Hematopoietic multipotent progenitor cell treated with erythropoietin and hydrocortisone succinate and interleukin-3 and kit ligand, for 4 days (in vitro differentiated cells): ENCODE results near the gene RTL5.

ENCODE experiments used
- DNase-seq: peaks from one replicate; pipeline ENCODE4 v3.0.0-alpha.2; 2015

Gene RTL5

GRCh38 chrX:72128881-72129280 lies 2.8 kb downstream of the RTL5 start:
- DNase-seq: peak; percentile 50

DNA sequence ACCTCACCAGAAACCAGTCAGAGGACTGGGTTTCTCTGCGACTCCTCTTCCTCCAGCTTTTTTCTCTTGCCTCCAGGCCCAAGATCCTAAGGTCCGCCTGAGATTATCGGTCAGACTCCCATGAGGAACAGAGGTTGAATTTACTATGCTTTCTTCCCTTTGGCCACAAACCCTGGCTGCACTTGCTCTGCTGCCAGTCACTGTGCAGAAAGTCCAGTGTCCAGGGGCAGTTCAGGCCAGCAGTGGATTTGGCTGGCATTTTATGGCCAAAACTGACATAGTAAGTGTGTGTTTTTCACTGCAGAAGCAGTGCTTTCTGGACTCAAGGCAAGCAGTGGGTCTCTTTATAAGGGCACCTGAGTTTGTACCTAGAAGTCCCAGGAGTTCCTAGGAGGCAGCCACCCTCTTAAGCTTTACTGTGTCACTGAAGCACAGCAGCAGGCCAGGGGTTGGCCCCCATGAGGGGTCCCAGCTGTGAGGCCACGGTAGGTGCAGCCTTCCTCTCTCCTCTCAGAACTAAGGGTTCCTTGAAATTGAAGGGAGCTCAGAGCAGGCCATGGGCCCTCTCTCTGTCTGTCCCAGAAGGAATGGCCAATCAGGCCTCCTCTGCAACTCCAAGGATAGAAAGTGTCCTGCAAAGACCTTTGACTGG lies 3.4 kb downstream of the RTL5 start:
- no peak for DNase-seq

GRCh38 chrX:72127332-72127731 lies 4.4 kb downstream of the RTL5 start:
- DNase-seq: no peak

- DNase-seq: peak; percentile 86
These were observed 5.1 kb downstream of the RTL5 start for GRCh38 chrX:72126539-72127140.

GRCh38 chrX:72126048-72126415 lies 5.7 kb downstream of the RTL5 start:
- DNase-seq: no peak

GRCh38 chrX:72125331-72126047 lies 6.2 kb downstream of the RTL5 start:
- peak; percentile 29 for DNase-seq

GRCh38 chrX:72124540-72125201 lies 7.0 kb downstream of the RTL5 start:
- DNase-seq: no peak

DNA sequence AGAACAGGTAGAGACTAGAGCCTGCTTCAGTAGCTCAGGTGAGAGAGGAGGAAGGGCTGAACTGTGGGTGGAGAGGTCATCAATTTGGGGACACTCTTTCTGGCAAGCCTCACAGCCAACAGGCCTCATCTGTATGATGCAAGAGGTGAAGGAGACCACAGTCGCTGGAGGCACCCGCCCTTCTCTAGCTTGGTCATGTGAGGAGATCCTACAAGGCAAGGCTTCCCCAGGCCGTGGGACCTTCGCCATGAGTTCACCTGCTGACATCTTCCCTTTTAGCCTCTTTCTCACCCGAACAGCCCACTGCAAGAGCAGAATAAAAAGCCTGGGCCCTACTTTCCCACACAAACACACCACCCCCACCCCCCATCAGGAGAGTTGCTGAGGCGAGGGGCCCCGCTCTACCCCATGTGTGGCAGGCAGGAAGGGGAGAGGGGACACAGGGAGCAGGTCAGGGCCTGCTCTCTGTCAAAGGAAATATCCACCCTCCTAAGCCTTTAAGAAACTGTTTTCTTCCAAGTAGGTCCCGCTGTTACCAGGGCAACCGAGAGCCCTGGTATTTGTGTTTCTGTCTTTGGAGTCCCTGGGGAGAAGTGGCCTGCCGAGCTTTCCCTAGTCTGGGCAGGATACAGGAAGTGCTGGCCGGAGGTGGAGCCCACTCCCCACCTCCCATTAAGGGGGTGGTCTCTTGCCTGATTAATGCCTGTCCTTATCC lies 8.1 kb downstream of the RTL5 start:
- DNase-seq: peak; percentile 60

- DNase-seq: no peak
These were observed 8.9 kb downstream of the RTL5 start for GRCh38 chrX:72122621-72123337.

GRCh38 chrX:72121383-72121782 lies 10.3 kb downstream of the RTL5 start:
- DNase-seq: peak; percentile 88

- peak; percentile 21 for DNase-seq
These were observed 10.9 kb downstream of the RTL5 start for GRCh38 chrX:72120837-72121236.

DNA sequence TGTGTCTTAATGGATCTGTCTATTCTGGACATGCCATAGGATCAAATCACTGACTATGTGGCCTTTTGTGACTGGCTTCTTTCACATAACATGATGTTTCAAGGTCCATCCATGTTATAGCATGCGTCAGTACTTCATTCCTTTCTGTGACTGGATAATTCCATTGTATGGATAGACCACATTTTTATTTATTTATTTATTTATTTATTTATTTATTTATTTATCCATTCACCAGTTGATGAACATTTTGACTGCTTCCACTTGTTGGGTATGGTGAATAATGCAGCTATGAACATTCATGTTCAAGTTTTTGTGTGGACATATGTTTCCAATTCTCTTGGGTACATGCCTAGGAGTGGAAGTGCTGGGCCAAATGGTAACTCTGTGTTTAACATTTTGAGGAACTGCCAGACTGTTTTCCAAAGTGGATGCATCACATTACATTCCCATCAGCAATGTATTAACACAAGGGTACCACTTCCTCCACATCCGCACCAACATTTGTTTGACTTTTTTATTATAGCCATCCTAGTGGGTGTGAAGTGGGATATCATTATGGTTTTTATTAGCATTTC lies 14.0 kb downstream of the RTL5 start:
- no peak for DNase-seq

DNA sequence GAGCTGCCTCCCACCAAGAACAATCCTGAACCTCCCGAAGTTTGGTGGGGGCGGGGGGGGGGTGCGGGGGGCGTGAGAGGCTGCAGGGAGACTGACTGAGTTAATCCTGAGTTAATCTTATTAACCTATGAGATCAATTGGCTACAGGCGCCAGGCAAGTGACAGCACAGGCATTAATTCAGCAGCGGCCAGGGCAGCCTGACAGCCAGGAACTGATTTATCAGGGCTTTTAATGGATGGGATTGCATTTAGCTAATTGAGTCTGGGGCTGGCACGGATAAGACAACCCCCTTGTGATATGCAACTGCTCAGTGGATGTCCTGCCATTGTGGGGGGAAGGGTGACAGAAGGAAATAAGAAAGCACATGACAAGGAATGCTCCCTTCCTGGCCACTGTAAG lies 16.3 kb downstream of the RTL5 start:
- no peak for DNase-seq

DNA sequence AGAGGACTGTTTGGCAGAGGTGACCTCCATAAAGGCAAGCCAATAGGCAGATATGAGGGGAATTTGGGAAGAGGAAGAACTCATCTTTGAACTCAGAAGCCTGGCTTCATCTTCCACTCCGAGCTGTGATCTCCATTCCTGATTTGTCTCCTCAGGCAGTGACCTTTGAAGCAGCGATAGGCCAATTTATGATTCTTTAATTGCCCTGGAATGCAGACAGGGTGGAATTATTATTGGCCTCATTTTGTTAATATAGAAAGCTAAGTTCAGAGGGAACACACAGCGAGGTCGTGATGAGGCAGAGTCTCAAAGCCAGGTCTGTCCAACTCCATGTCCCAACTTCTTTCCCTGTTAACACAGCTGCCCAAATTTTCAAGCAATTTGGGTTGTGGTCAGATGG lies 16.9 kb downstream of the RTL5 start:
- DNase-seq: no peak

DNA sequence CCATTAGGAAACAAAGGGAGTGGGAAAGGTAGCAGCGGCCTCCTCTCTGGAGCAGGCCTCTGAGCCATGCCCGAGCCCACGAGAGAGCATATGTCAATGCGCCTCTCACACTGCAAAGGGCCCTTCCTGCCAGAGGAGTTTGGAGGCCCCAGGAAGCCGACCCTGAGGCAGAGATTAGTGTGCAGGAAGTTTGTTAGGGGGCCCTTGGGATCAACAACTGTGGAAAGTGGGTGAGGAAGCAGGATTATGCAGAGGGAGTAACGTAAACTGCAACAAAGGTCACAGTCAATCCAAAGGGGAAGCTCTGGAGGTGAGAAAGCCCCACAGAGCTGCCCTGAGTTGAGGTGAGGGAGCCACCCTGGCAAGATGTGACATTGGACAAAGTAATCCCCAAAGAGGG lies 17.4 kb downstream of the RTL5 start:
- no peak for DNase-seq

GRCh38 chrX:72113461-72113860 lies 18.3 kb downstream of the RTL5 start:
- DNase-seq: no peak

- DNase-seq: no peak
These were observed 20.6 kb downstream of the RTL5 start for GRCh38 chrX:72110876-72111708.

DNA sequence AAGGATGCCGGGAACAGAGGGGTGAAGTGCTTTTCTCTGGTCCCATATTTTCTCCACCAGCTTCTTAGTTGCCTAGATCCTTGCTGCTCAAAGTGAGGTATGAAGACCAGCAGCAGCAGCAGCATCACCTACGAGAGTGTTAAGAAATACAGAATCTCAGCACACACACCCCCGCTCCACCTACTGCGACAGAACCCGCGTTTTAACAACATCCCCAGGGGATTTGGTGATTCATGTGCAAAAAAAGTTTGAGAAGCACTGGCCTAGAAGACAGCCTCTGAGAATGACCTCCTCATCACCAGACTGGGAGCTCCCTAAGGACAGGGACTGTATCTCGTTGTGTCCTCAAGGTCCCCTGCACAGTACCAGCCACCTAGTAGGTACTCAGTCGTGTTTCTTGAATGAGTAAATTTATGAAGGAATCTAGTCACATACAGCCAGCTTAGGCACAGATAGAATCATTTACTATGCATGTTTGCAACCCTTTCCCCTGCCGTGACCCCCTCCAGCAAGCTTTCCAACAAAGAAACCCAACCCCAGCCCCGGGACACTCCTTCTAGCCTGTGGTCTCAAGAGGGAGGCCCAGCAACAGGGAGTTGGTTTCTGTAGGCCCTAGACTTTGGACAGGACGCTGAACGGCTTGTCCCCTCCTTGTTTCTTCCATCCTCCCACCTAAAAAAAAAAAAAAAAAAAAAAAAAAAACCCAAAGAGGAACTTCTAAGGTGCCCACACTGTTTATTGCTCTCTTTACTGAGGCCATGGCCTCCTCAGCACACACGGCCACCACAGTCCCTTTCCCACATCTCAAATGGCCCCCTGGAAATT lies 21.5 kb downstream of the RTL5 start:
- peak; percentile 29 for DNase-seq

- DNase-seq: no peak
These were observed 23.0 kb downstream of the RTL5 start for GRCh38 chrX:72108666-72109065.
